BLaER1 treated with 17β-estradiol and CSF1 and Interleukin-3, amounts not matched to agents 10 nM and 100 nM (cell line): ENCODE measurements around the gene ITPRIPL2.

Experiments used
- H3K27ac ChIP-seq, 11 experiments: shearing (Covaris generic); formaldehyde crosslinking; 2 replicates each; pipeline ENCODE4 v1.8.1; 2022
- H3K27me3 ChIP-seq, 11 experiments: shearing (Covaris generic); formaldehyde crosslinking; 2 replicates each; pipeline ENCODE4 v1.8.1; 2022
- H3K36me3 ChIP-seq, 11 experiments: shearing (Covaris generic); formaldehyde crosslinking; 2 replicates each; pipeline ENCODE4 v1.8.1; 2022
- H3K4me1 ChIP-seq, 10 experiments: shearing (Covaris generic); formaldehyde crosslinking; 2 replicates each; pipeline ENCODE4 v1.8.1; 2022
- H3K4me2 ChIP-seq, 11 experiments: shearing (Covaris generic); formaldehyde crosslinking; 2 replicates each; pipeline ENCODE4 v1.8.1; 2022
- H3K4me3 ChIP-seq, 10 experiments: shearing (Covaris generic); formaldehyde crosslinking; 2 replicates each; pipeline ENCODE4 v1.8.1; 2022
- H3K9ac ChIP-seq, 11 experiments: shearing (Covaris generic); formaldehyde crosslinking; 2 replicates each; pipeline ENCODE4 v1.8.1; 2022
- H3K9me3 ChIP-seq, 11 experiments: shearing (Covaris generic); formaldehyde crosslinking; replicated peaks in 1 of 11; 2 replicates each; pipeline ENCODE4 v1.8.1; 2022
- H4K20me1 ChIP-seq, 11 experiments: shearing (Covaris generic); formaldehyde crosslinking; 2 replicates each; pipeline ENCODE4 v1.8.1; 2022
- Cebpa-rat ChIP-seq, 11 experiments: shearing (Covaris generic); IDR thresholded peaks; 2 replicates each; pipeline ENCODE4 v1.8.1; 2022

Gene ITPRIPL2

GRCh38 chr16:19089410-19089955 lies 24.3 kb upstream of the ITPRIPL2 start:
- Histone ChIP-seq H3K4me3 (no peak overlapping the region), H3K4me1 (peaks cover 11 to 61% (median 26%) of the 10 kb centered on the region in 10 experiments), H3K9me3 (peaks cover 2 to 23% (median 11%) of the 10 kb centered on the region in 11 experiments; a peak in 19 of 22 replicates), H3K9ac (no peak overlapping the region), H3K27ac (no peak overlapping the region), H3K4me2 (peak overlapping the region in 2 of 11 experiments; percentile 14 to 38; a peak in 3 of 22 replicates), H3K36me3 (no peaks in the 10 kb centered on the region), H3K27me3 (peaks cover 0 to 8% (median 0%) of the 10 kb centered on the region in 11 experiments; a peak in 2 of 22 replicates), H4K20me1 (no peaks in the 10 kb centered on the region)
- TF ChIP-seq Cebpa-rat (IDR thresholded peaks at IDR 0.05), result no peak

- Histone ChIP-seq H3K36me3 (no peaks in the 10 kb centered on the region), H4K20me1 (no peaks in the 10 kb centered on the region), H3K27me3 (peaks cover 0 to 5% (median 0%) of the 10 kb centered on the region in 11 experiments; a peak in 2 of 22 replicates), H3K9ac (no peak overlapping the region), H3K27ac (no peak overlapping the region), H3K4me2 (no peak overlapping the region), H3K4me1 (peaks cover 4 to 68% (median 23%) of the 10 kb centered on the region in 10 experiments; a peak in 19 of 20 replicates), H3K9me3 (peaks cover 9 to 30% (median 16%) of the 10 kb centered on the region in 11 experiments; a peak in 20 of 22 replicates), H3K4me3 (no peak overlapping the region)
- TF ChIP-seq Cebpa-rat (IDR thresholded peaks at IDR 0.05), result no peak
Measured at GRCh38 chr16:19090916-19091315, 22.8 kb upstream of the ITPRIPL2 start.

DNA sequence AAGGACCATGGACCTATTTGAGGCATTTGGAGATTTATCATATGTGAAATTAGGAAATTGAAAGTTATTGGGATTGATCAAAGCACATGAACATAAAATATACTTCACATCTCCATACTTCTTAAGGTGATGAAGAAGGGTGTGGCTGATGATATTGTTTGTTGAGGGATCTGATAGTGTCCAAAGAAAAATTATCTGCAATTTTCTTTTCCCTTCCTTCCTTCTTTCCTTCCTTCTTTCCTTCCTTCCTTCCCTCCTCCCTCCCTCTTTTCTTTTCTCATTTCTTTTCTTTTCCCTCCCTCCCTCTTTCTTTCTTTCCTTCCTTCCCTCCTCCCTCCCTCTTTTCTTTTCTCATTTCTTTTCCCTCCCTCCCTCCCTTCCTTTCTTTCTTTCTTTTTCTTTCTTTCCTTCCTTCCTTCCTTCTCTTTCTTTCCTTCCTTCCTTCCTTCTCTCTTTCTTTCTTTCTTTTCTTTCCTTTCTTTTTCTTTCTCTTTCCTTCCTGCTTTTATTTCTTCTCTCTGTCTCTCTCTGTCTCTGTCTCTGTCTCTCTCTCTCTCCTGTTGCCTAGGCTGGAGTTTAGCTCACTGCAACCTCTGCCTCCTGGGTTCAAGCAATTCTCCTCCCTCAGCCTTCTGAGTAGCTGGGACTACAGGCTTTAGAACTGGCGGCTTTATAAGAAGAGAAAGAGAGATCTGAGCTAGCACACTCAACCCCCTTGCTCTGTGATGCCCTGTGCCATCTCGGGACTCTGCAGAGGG lies 20.9 kb upstream of the ITPRIPL2 start:
- Histone ChIP-seq H3K4me3 (no peak overlapping the region), H3K9ac (peak overlapping the region in 2 of 11 experiments; percentile 7 to 19; a peak in 2 of 22 replicates), H3K4me1 (peaks cover 0 to 51% (median 14%) of the 10 kb centered on the region in 10 experiments; a peak in 12 of 20 replicates), H3K4me2 (peak overlapping the region in 6 of 11 experiments; percentile 13 to 65 (median 58); a peak in 9 of 22 replicates), H3K27me3 (no peaks in the 10 kb centered on the region), H3K27ac (peak overlapping the region in 5 of 11 experiments; percentile 1 to 66 (median 35); a peak in 8 of 22 replicates), H3K36me3 (no peaks in the 10 kb centered on the region; a peak in 1 of 22 replicates), H4K20me1 (no peaks in the 10 kb centered on the region), H3K9me3 (peaks cover 11 to 34% (median 16%) of the 10 kb centered on the region in 11 experiments; a peak in 20 of 22 replicates)
- TF ChIP-seq Cebpa-rat (IDR thresholded peaks at IDR 0.05), result no peak

DNA sequence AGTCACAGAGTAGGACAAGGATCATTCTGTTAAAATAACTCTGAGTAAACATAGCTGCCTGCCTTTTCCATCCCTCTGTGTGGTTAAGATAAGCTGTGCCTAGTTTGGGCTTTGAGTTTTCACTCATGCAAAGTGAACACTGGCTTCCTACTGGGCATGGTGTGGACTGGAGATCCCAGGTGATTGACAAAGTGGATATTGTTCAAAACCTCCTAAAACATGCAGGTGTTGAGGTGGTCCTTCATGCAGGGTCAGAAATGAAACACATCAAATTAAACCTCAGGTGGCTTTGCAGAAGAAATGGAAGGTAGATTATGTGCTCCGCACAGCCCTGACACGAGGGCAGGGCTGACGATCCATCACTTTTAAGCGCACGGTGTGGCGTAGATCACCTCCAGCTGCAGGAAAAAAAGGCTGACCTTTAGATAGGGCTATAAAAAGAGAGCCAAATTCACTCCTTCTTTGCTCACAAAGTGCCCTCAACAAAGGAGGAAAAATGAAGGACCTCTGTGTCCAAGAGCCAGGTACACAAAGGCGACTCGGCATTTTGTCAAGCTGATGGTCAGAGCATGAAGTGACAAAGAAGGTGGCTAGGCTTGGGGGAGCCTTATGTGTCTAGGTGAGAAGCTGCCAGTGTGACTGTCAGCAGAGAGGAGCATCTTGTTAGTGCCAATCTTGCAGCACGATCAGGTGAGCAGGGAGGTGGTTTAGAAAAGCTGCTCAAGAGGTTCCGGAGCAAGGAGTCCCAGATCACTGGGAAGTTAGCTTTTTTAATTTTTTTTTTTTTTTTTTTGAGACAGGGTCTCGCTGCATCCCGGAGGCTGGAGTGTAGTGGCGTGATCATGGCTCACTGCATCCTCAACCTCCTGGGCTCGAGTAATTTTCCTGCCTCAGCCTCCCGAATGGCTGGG lies 19.9 kb upstream of the ITPRIPL2 start:
- H3K27me3 ChIP-seq, result no peaks in the 10 kb centered on the region
- H4K20me1 ChIP-seq, result no peaks in the 10 kb centered on the region
- 0 out of 22 replicates have a peak overlapping the region, but pooled peaks of 1 of the 11 experiments have one; percentile 55 for H3K4me2 ChIP-seq
- no peak overlapping the region for H3K4me3 ChIP-seq
- H3K27ac ChIP-seq, result no peak overlapping the region
- no peak overlapping the region for H3K9ac ChIP-seq
- H3K9me3 ChIP-seq, result peaks cover 14 to 40% (median 18%) of the 10 kb centered on the region in 11 experiments; a peak in 21 of 22 replicates
- no peak for TF ChIP-seq Cebpa-rat (IDR thresholded peaks at IDR 0.05)
- H3K36me3 ChIP-seq, result peaks cover 0 to 7% (median 0%) of the 10 kb centered on the region in 11 experiments; a peak in 2 of 22 replicates
- peaks cover 0 to 49% (median 14%) of the 10 kb centered on the region in 10 experiments; a peak in 12 of 20 replicates for H3K4me1 ChIP-seq

- H3K36me3 ChIP-seq, result peaks cover 0 to 7% (median 0%) of the 10 kb centered on the region in 11 experiments; a peak in 2 of 22 replicates
- no peak overlapping the region for H3K9ac ChIP-seq
- H3K9me3 ChIP-seq, result peaks cover 14 to 40% (median 18%) of the 10 kb centered on the region in 11 experiments; a peak in 21 of 22 replicates
- H3K4me2 ChIP-seq, result peak overlapping the region in 2 of 11 experiments; percentile 0 to 8; a peak in 1 of 22 replicates
- H3K4me1 ChIP-seq, result peaks cover 0 to 44% (median 14%) of the 10 kb centered on the region in 10 experiments; a peak in 12 of 20 replicates
- no peaks in the 10 kb centered on the region for H3K27me3 ChIP-seq
- H3K27ac ChIP-seq, result peak overlapping the region in 1 of 11 experiments; percentile 25; a peak in 1 of 22 replicates
- H3K4me3 ChIP-seq, result no peak overlapping the region
- TF ChIP-seq Cebpa-rat (IDR thresholded peaks at IDR 0.05), result no peak
- H4K20me1 ChIP-seq, result no peaks in the 10 kb centered on the region
Measured at GRCh38 chr16:19094542-19095365, 19.0 kb upstream of the ITPRIPL2 start.

DNA sequence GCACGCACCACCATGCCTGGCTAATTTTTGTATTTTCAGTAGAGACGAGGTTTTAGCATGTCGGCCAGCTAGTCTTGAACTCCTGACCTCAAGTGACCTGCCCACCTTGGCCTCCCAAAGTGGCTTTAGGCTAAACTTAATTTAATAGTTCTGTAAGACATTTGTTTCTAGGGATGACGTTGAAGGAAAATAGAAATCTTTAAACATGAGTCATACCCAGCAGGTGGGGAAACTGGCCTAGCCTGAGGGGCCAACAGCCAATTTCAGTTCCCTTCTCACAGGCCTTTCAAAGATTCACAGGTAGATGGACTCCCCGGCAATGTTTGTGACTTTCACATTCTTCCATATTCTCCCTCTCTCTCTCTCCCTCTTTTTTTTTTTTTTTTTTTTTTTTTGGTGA lies 18.1 kb upstream of the ITPRIPL2 start:
- no peak for TF ChIP-seq Cebpa-rat (IDR thresholded peaks at IDR 0.05)
- Histone ChIP-seq H3K27me3 (no peaks in the 10 kb centered on the region), H3K4me3 (no peak overlapping the region), H3K4me1 (peaks cover 0 to 41% (median 14%) of the 10 kb centered on the region in 10 experiments; a peak in 12 of 20 replicates), H3K27ac (no peak overlapping the region), H3K36me3 (peaks cover 0 to 7% (median 0%) of the 10 kb centered on the region in 11 experiments; a peak in 2 of 22 replicates), H3K9me3 (peaks cover 14 to 45% (median 21%) of the 10 kb centered on the region in 11 experiments; a peak in 21 of 22 replicates), H4K20me1 (no peaks in the 10 kb centered on the region), H3K9ac (no peak overlapping the region), H3K4me2 (peak overlapping the region in 1 of 11 experiments; percentile 0; a peak in 1 of 22 replicates)

- H3K9ac ChIP-seq, result no peak overlapping the region
- H4K20me1 ChIP-seq, result no peaks in the 10 kb centered on the region
- H3K27ac ChIP-seq, result no peak overlapping the region
- TF ChIP-seq Cebpa-rat (IDR thresholded peaks at IDR 0.05), result no peak
- H3K4me3 ChIP-seq, result no peak overlapping the region
- H3K4me1 ChIP-seq, result peaks cover 0 to 23% (median 3%) of the 10 kb centered on the region in 10 experiments; a peak in 7 of 20 replicates
- H3K36me3 ChIP-seq, result peaks cover 0 to 7% (median 0%) of the 10 kb centered on the region in 11 experiments; a peak in 2 of 22 replicates
- peaks cover 7 to 33% (median 12%) of the 10 kb centered on the region in 11 experiments; a peak in 18 of 22 replicates for H3K9me3 ChIP-seq
- no peak overlapping the region for H3K4me2 ChIP-seq
- H3K27me3 ChIP-seq, result no peaks in the 10 kb centered on the region
Measured at GRCh38 chr16:19098173-19098572, 15.6 kb upstream of the ITPRIPL2 start.
